ENCODE results near the gene IGSF3.

The IGSF3 gene

DNA sequence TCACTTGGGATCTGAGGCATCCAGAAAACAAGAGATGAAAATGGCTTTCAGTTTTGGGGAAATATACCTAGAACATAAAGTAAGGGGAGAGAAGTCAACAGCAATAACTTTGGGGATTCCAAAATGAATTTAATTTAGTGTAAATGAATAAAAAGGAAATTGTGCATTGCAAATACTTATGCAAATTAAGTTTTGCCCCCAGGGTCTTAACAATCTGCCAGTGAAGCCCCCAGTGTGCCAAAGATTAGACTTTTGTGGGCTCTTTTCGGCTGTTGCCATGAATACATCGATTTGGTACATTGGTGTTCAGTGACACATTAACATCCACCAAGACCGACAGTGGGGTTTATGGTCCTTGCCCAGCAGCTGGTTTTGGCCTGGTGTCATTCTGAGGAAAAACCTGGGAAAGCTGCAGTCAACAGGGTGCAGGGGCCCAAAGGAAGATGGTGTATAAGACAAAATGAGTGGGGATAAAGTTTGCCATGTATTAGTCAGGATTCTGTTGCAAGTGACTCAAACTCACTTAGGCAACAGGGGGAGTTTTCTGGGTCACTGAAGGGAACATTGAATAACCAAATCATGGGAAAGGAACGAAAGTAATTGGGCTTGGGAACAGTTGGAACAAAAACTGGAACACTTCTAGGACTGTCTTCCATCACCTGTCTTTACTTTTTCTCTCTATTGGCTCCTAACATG lies 30.2 kb upstream of the IGSF3 start:
- no peaks in the 10 kb centered on the region for H3K9me3 Mint-ChIP-seq
- no peak overlapping the region for H3K27ac Mint-ChIP-seq
- H3K4me3 Mint-ChIP-seq, result no peak overlapping the region
- no peaks in the 10 kb centered on the region for H3K4me1 Mint-ChIP-seq (ENCODE audit: low read depth)
- H3K36me3 Mint-ChIP-seq (ENCODE audit: low read depth), result no peaks in the 10 kb centered on the region
- no peaks in the 10 kb centered on the region for H3K27me3 Mint-ChIP-seq

DNA sequence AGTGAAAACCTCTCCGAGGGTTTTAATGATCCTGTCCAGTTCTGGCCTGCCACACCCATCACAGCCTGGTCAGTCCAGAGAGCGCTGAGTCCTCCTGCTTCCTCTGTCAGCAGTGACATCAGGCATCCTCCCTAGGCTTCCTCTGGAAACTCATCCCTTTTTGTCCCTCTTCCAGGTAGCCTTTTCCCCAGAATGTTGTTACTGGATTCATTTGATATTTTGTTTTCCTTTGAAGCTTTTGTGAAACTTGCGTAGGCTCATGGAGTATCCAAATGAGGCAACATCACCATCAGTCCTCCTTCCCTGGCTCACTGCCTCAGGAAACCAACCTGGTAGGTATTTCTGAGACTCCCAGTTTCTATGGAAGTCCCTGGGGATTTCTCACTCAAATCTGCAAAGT lies 27.0 kb upstream of the IGSF3 start:
- no peaks in the 10 kb centered on the region for H3K36me3 Mint-ChIP-seq (ENCODE audit: low read depth)
- H3K4me1 Mint-ChIP-seq (ENCODE audit: low read depth), result no peaks in the 10 kb centered on the region
- no peaks in the 10 kb centered on the region for H3K9me3 Mint-ChIP-seq
- H3K27me3 Mint-ChIP-seq, result no peaks in the 10 kb centered on the region
- H3K4me3 Mint-ChIP-seq, result no peak overlapping the region
- H3K27ac Mint-ChIP-seq, result no peak overlapping the region

DNA sequence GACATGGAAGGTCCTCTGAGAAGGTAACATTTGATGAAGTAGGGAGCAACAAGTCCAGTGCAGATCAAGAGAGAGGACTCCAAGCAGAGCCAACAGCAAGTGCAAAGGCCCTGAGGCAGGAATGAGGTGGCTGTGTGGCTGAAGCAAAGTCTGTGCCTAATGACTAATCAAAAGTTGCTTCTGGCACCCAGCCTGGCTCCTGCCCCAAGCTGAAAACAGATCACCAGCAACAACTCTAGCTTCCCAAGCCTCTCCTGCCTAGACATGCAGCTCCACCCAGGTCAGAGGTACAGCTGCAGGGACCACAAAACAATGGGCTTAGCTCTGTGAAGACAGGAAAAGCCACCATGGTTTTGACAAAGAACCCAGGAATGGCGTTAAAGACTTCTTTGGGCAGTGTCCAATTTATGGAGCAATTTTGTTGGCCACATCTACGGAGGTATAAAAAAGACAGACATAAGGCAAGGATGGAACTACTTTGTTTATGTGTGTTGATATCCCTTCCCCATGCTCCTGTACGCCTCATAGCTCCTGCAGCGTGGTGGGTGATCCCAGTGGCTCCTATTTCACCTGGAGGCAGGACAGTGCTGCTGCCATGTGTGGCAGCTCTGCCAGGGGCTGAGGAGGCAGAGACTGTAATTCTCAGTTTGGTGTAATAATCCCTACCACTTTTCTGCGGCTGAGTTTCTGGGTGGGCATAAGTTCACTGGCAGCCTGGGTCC lies 26.4 kb upstream of the IGSF3 start:
- Mint-ChIP-seq H3K4me3 (no peak overlapping the region), H3K27ac (no peak overlapping the region), H3K27me3 (no peaks in the 10 kb centered on the region), H3K36me3 (ENCODE audit: low read depth) (no peaks in the 10 kb centered on the region), H3K9me3 (no peaks in the 10 kb centered on the region), H3K4me1 (ENCODE audit: low read depth) (no peaks in the 10 kb centered on the region)

DNA sequence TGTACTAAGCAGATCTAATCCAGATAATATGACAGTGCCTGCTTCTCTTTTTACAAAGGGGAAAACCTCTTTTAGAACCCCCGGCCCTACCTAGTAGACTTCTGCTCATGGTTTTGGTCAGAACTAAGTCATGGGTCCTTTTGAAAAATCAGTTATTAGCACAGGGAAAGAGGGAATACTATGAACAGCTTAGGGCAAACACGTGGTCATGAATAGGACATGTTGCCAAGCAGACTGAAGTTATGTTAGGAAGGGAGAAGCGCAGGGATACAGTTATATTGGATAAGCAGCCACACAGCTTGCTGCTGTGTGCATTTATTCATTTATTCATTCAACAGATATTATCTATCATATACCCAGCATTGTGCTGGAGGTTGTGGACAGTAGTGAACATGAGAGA lies 25.3 kb upstream of the IGSF3 start:
- H3K27ac Mint-ChIP-seq, result no peak overlapping the region
- H3K27me3 Mint-ChIP-seq, result no peaks in the 10 kb centered on the region
- H3K36me3 Mint-ChIP-seq (ENCODE audit: low read depth), result no peaks in the 10 kb centered on the region
- H3K4me3 Mint-ChIP-seq, result no peak overlapping the region
- H3K4me1 Mint-ChIP-seq (ENCODE audit: low read depth), result no peaks in the 10 kb centered on the region
- no peaks in the 10 kb centered on the region for H3K9me3 Mint-ChIP-seq

DNA sequence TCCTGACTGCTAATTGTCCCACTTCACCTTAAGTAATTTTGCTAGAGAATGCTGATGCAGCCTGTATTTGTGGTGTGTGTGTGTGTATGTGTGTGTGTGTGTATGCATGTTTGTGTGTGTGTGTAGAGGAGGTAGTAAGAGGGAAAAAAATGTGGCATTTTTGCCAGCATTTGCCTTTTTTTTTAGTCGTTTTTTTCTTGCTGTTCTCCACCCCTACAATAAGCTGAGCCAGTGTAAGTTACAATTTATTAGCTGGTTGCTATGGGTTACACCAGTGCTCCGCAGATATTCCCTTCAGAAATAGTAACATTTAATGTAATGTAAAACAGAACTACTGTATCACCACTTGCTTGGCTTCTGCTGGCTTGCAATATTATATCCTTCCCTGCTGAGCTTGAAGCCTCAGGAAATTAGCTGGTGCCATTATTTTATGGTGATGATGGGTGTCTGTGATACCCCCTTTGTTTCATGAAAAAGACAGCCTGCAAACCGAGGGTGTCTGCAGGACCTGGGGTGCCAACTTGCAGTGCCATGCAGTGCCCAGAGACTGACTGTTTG lies 23.4 kb upstream of the IGSF3 start:
- no peaks in the 10 kb centered on the region for H3K9me3 Mint-ChIP-seq
- H3K27ac Mint-ChIP-seq, result no peak overlapping the region
- H3K27me3 Mint-ChIP-seq, result no peaks in the 10 kb centered on the region
- no peaks in the 10 kb centered on the region for H3K4me1 Mint-ChIP-seq (ENCODE audit: low read depth)
- H3K36me3 Mint-ChIP-seq (ENCODE audit: low read depth), result no peaks in the 10 kb centered on the region
- H3K4me3 Mint-ChIP-seq, result no peak overlapping the region

DNA sequence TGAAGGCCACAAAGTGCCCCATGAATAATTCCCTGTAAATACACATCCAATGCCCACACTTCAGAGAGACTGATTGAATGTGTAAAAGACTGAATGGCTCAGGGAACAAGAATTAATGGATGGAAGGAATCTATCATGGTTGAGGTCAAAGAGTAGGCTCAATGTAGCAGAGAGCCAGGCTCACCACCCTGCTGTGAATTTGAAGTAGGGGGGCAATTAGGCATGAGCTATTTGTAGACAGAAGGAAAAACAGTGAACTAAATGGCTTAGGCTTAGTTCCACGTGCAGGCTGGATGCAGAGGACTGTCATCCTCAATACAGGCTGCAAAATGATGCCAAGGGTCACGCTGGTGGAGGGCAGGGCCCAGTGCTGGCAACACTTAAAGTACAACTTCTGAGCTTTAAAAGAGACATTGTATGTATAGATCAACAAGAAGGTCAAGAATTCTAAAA lies 22.9 kb upstream of the IGSF3 start:
- Mint-ChIP-seq H3K4me1 (ENCODE audit: low read depth) (no peaks in the 10 kb centered on the region), H3K36me3 (ENCODE audit: low read depth) (no peaks in the 10 kb centered on the region), H3K4me3 (no peak overlapping the region), H3K27me3 (no peaks in the 10 kb centered on the region), H3K9me3 (no peaks in the 10 kb centered on the region), H3K27ac (no peak overlapping the region)

DNA sequence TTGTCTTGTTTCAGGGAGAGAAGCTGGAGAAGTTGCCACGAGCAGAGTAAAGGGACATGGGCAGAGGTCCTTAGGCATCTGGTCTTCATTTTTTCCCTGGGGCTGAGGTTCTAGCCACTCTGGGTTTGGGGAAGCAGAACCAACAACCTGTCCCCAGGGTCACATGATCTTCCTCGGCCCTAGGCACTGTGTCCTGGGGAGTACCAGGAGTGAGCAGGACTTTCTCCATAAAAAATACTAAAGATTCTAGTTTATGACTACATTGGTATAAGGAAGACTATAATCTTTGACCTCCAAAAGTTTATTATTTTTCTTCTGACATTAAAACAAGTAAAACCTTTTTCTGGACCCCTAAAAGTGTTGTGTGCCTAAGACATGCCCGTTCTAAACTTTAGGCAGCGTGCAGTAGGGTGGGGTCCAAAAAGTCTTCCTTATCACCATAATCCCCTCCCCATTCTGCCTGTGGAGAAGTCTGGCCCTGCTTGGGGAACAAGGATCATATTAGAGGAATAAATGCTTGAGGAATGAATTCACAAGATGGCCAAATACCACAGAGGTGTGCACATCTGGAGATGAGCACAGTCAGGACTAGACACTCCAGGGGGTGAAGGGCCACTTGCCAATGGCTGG lies 19.3 kb upstream of the IGSF3 start:
- Mint-ChIP-seq H3K9me3 (no peaks in the 10 kb centered on the region), H3K36me3 (ENCODE audit: low read depth) (no peaks in the 10 kb centered on the region), H3K4me1 (ENCODE audit: low read depth) (no peaks in the 10 kb centered on the region), H3K27ac (no peak overlapping the region), H3K27me3 (no peaks in the 10 kb centered on the region), H3K4me3 (no peak overlapping the region)

DNA sequence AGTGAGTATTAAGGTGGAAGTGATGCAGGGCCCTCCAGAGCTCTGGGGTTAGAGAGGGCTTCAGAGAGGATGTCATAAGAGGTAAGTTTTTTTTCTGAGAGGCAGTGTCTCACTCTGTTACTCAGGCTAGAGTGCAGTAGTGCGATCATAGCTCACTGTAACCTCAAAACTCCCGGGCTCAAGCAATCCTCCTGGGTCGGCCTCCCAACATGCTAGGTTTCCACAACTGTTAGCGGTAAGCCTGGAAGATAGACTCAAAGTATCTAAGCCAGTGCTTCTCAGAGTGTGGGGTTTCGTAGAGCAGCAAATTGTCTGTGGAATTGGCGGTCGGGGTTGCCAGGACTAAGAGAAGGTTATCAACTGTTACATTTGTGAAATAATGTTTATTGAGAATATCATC lies 18.6 kb upstream of the IGSF3 start:
- H3K9me3 Mint-ChIP-seq, result no peaks in the 10 kb centered on the region
- no peaks in the 10 kb centered on the region for H3K4me1 Mint-ChIP-seq (ENCODE audit: low read depth)

DNA sequence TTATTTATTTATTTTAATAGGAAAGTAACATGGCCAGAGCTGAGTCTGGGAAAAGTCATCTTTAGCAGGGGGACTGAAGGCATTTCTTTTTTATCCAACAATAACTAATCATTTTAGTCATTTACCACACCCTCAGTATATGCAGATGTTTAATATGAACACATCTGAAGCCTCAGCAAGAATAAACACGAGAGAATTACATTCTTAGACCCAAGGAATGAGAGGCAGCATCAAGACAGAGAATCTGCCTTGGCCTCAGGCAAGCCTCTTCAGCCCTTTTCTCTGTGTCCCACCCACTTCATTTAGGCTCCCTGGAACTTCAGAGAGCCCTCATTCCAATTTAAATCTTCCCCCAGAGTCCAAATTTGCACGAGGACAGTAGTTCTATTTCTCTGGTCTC lies 17.0 kb upstream of the IGSF3 start:
- Mint-ChIP-seq H3K9me3 (no peaks in the 10 kb centered on the region), H3K27me3 (no peaks in the 10 kb centered on the region), H3K36me3 (ENCODE audit: low read depth) (no peaks in the 10 kb centered on the region), H3K27ac (no peak overlapping the region), H3K4me3 (no peak overlapping the region), H3K4me1 (ENCODE audit: low read depth) (no peaks in the 10 kb centered on the region)

More for the DNA sequence above, 18.6 kb upstream of the IGSF3 start:
- Mint-ChIP-seq H3K27ac (no peak overlapping the region), H3K36me3 (ENCODE audit: low read depth) (no peaks in the 10 kb centered on the region), H3K27me3 (no peaks in the 10 kb centered on the region), H3K4me3 (no peak overlapping the region)

DNA sequence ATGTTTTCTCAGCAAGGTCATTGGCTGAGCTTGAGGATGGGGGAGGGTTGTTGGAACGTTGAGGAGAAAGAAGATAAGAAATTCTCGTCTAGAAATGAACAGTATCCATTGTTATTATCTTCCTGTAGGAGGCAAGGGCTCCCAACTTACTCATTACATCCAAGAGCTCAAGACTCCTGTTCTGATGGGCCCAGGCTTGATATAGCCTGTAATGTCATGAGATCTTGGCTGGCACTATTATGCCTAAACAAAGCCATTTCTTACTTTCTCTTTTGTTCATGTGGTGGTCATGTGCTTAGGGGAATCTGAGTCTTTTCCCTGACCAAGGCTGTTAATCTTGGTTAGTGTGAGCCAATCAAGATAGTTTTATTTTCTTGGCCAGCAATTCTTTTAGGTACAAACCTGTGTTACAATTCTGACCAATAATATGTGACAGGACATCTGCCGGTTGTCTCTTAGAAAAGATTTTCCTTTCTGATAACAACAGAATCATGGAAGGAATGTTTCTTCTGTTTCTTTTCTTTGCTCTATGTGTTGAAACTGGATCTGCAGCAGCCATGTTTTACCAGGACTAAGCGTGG lies 15.2 kb upstream of the IGSF3 start:
- Mint-ChIP-seq H3K9me3 (no peaks in the 10 kb centered on the region), H3K4me1 (ENCODE audit: low read depth) (no peaks in the 10 kb centered on the region), H3K36me3 (ENCODE audit: low read depth) (no peaks in the 10 kb centered on the region), H3K27ac (no peak overlapping the region), H3K27me3 (peaks cover 7% of the 10 kb centered on the region), H3K4me3 (no peak overlapping the region)

DNA sequence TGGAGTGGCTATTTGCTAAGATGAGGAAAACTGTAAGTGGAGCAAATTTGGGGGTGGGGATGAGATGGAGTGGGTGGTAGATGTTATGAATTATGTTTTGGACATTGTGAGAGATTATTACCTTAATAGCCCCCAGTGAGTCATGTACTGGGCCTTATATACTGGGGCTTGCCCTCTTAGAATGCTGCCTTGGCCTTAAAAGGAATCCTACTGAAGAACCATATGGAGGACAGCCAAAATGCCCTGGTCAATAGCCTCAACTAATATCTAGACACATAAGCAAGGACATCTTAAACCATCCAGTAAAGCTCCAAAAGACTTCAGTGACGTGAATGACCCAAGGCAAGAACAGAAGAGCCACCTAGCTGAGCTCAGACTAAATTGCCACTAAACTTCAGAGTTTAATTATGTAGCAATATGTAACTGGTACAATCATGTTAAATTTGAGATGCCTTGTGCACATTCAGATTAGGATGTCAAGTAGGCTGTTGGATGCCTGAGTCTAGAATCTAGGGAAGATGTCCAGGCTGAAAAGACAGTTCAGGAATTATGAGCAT lies 13.9 kb upstream of the IGSF3 start:
- H3K27me3 Mint-ChIP-seq, result peaks cover 20% of the 10 kb centered on the region
- no peak overlapping the region for H3K4me3 Mint-ChIP-seq
- no peak overlapping the region for H3K27ac Mint-ChIP-seq
- no peaks in the 10 kb centered on the region for H3K9me3 Mint-ChIP-seq
- H3K36me3 Mint-ChIP-seq (ENCODE audit: low read depth), result no peaks in the 10 kb centered on the region
- no peaks in the 10 kb centered on the region for H3K4me1 Mint-ChIP-seq (ENCODE audit: low read depth)

DNA sequence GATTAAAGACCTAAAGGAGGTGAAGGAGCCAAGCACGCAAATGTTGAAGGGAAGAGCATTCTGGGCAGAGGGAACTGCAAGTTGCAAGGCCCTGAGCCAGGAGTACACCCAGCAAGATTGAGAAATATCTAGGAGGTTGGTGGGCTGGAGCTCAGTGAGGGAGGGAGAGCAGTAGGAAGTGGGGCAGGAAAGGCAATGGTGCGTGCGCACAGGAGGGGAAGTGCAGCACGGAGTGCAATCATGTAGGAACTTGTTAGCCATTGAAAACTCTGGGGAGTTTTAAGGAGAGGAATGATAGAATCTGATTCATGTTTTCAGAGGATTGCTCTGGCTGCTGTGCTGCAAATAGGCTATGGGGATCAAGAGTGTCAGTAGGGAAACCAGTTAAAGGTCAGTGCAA lies 13.2 kb upstream of the IGSF3 start:
- Mint-ChIP-seq H3K27me3 (peaks cover 25% of the 10 kb centered on the region), H3K9me3 (no peaks in the 10 kb centered on the region), H3K4me1 (ENCODE audit: low read depth) (no peaks in the 10 kb centered on the region), H3K4me3 (no peak overlapping the region), H3K36me3 (ENCODE audit: low read depth) (no peaks in the 10 kb centered on the region), H3K27ac (no peak overlapping the region)

DNA sequence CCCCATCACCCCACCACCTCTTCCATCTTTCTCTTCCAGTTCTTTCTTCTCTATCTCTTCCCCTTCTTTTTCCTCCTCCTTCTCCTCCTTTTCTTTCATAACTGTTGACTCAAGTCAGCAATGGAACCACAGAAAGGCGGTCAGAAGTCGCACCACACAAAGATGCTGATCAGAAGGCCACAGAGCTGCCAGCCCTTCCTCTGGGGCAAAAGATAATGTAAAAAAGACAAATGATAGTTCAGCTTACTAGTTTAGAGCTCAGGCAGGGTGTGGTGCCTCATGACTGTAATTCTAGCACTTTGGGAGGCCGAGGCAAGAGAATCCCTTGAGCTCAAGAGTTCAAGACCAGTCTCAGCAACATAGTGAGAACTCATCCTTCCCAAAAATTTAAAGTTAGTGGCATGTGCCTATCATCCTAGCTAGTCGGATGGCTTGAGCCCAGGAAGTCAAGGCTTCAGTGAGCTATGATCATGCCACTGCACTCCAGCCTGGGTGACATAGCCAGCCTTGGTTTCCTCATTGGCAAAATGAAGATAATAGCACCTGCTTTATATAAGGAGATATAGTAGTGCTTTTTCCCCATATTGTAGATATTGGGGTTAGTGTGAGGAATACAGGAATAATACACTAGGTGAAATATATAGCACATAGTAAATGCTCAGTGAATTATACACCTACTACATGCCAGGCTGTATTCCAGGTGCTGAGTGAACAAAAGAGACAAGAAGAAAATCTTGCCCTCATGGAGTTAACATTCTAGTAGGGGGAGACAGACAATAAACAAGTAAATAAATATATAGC lies 12.5 kb upstream of the IGSF3 start:
- no peak overlapping the region for H3K4me3 Mint-ChIP-seq
- no peaks in the 10 kb centered on the region for H3K9me3 Mint-ChIP-seq
- no peaks in the 10 kb centered on the region for H3K4me1 Mint-ChIP-seq (ENCODE audit: low read depth)
- H3K27ac Mint-ChIP-seq, result no peak overlapping the region
- no peaks in the 10 kb centered on the region for H3K36me3 Mint-ChIP-seq (ENCODE audit: low read depth)
- H3K27me3 Mint-ChIP-seq, result peaks cover 28% of the 10 kb centered on the region

DNA sequence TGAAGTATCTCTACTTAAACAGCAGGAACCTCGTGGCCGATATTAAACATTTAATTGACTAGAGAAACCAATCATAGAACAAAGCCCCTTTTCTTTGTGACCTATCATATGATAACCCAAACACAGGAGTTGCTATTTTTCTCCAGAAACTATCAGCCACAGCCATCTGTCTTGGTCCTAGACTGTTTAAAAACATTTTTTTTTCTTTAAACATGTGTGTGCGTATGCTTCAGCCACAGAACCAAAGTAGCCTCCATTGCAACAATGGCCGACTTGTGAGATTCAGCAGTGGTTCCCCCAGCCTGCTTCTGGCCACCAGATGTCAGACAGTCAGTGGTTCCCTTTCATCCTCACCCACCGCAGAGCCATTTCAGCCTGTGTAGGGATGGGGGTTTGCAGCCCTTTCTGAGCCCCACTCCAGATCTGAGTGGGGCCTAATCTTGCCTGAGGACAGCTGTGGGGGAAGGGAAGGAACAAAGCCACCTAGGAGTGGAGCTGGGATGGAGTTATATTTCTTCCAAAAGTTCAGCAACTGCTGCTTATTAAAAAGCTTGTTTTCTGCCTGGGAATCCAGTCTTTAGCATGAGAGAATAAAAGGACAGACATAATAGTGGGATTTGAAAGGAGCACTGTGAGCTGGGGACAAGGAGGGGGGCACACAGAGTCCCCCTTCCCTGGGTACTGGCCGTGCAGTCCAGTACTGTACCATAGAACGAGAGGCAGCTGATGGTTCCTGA lies 11.7 kb upstream of the IGSF3 start:
- no peaks in the 10 kb centered on the region for H3K4me1 Mint-ChIP-seq (ENCODE audit: low read depth)
- H3K36me3 Mint-ChIP-seq (ENCODE audit: low read depth), result no peaks in the 10 kb centered on the region
- H3K27me3 Mint-ChIP-seq, result peaks cover 32% of the 10 kb centered on the region

More for the DNA sequence above, 11.7 kb upstream of the IGSF3 start:
- Mint-ChIP-seq H3K4me3 (no peak overlapping the region), H3K9me3 (no peaks in the 10 kb centered on the region), H3K27ac (no peak overlapping the region)

Measured in stimulated activated naive CD8-positive, alpha-beta T cell treated with anti-CD3 and anti-CD28 coated beads, Interleukin-15, Interleukin-2, amounts not matched to agents 100 ng/mL and 50 ng/mL, for 24 hours (primary cell).